Sigmoid colon (tissue), 7 donors: ENCODE data around the gene NPVF. TPM values are rescaled to one million over a fixed set of nuclear protein-coding genes. Genes with fewer than 3 reads are reported as not detected.

ENCODE experiments used
- DNase-seq: peaks from one replicate; pipeline ENCODE4 v3.0.0-alpha.2; 2019
- H3K27ac ChIP-seq, 4 donors: fragments of 200-600 bp; sonication (generic); one replicate each; pipeline ENCODE4 v1.5.1; 2016 to 2019; ENCODE audit warnings: mild to moderate bottlenecking in 1 of 4
- H3K27me3 ChIP-seq, 3 donors: fragments of 200-600 bp; sonication (generic); one replicate each; pipeline ENCODE4 v1.5.1; 2019; ENCODE audit warnings: mild to moderate bottlenecking in 1 of 3
- H3K36me3 ChIP-seq, 4 donors: fragments of 200-600 bp; sonication (generic); one replicate each; pipeline ENCODE4 v1.5.1; 2016 to 2019
- H3K4me1 ChIP-seq, 4 donors: fragments of 200-600 bp; sonication (generic); one replicate each; pipeline ENCODE4 v1.5.1; 2017 to 2019
- H3K4me3 ChIP-seq, 4 donors: fragments of 200-600 bp; sonication (generic); one replicate each; pipeline ENCODE4 v1.5.1; 2017 to 2019; ENCODE audit warnings: mild to moderate bottlenecking in 2 of 4, moderate library complexity in 1 of 4
- H3K9me3 ChIP-seq, 4 donors: fragments of 200-600 bp in 3 of 4; sonication (generic) in 3 of 4; one replicate each; pipeline versions ENCODE4 v1.5.1 to v1.6.1; 2013 to 2019
- CTCF ChIP-seq, 4 experiments: fragments of 450-650 bp in 3 of 4; fragments of 200-600 bp in 1 of 4; IDR thresholded peaks; one replicate each; pipeline ENCODE4 v1.5.1; 2016 to 2019; ENCODE audit warnings: antibody characterized with exemption in 4 of 4, mild to moderate bottlenecking in 3 of 4, moderate library complexity in 2 of 4
- EP300 ChIP-seq, 4 donors: sonication (generic); formaldehyde crosslinking; IDR thresholded peaks; one replicate each; pipeline ENCODE4 v1.6.1; 2017; ENCODE audit warnings: antibody characterized with exemption in 4 of 4
- POLR2A ChIP-seq, 2 donors: fragments of 450-650 bp; IDR thresholded peaks; one replicate each; pipeline ENCODE4 v1.6.1; 2016; ENCODE audit warnings: antibody characterized with exemption in 2 of 2, mild to moderate bottlenecking in 2 of 2, moderate library complexity in 2 of 2
- POLR2AphosphoS5 ChIP-seq, 4 donors: sonication (generic); formaldehyde crosslinking; IDR thresholded peaks; one replicate each; pipeline ENCODE4 v1.6.1; 2017; ENCODE audit warnings: antibody characterized with exemption in 4 of 4
- WGBS, 2 donors: extraction: QIAGEN DNeasy Blood & Tissue Kit; methylation state at CpG; one replicate each; pipeline ENCODE4 v1.1.7; 2013; 5-methylcytosine and 5-hydroxymethylcytosine counted together
- intact Hi-C: fragments of 100-400 bp; cut with DNase I; formaldehyde crosslinking; loops from one replicate; pipeline ENCODE4 v1.15.1; 2023
- polyA plus RNA-seq, 3 donors: library from polyadenylated mRNA; stranded (reverse); fragments of 200-250 nt; gene quantifications; one replicate each; pipeline ENCODE4 v1.2.3, GENCODE V29; 2013
- total RNA-seq, 4 donors: library from RNA; depleted of rRNA; stranded (reverse); fragments of >200 nt; gene quantifications; one replicate each; pipeline ENCODE4 v1.1.0, GENCODE V29; 2016
- donor health status: healthy with polysubstance abuse.
- donor health status: Bipolar disorder and iron deficiency.
- donor health status: healthy.

NPVF gene
- total and polyA plus RNA-seq, 7 donors, result not detected

- intact Hi-C loops, result no loop called here
- Histone ChIP-seq H3K27me3 (no peaks in the 10 kb centered on the region), H3K4me3 (no peak overlapping the region), H3K27ac (no peak overlapping the region), H3K4me1 (no peaks in the 10 kb centered on the region), H3K36me3 (no peaks in the 10 kb centered on the region), H3K9me3 (no peaks in the 10 kb centered on the region)
- WGBS, 2 donors, result 70 to 76% methylated on average over 8 of the region's 8 CpGs
- TF ChIP-seq POLR2AphosphoS5 (IDR thresholded peaks at IDR 0.05) (no peak), POLR2A (IDR thresholded peaks at IDR 0.05) (no peak), CTCF (IDR thresholded peaks at IDR 0.05) (no peak), EP300 (IDR thresholded peaks at IDR 0.05) (no peak)
- DNase-seq, result no peak
These were observed 12.5 kb downstream of the NPVF start for GRCh38 chr7:25215694-25216335.

GRCh38 chr7:25208525-25209221, 19.6 kb downstream of the NPVF start:
- intact Hi-C loops, result no loop called here
- Histone ChIP-seq H3K4me1 (no peaks in the 10 kb centered on the region), H3K4me3 (no peak overlapping the region), H3K27ac (no peak overlapping the region), H3K9me3 (peaks cover 0 to 8% (median under 1%) of the 10 kb centered on the region in 4 donors), H3K27me3 (no peaks in the 10 kb centered on the region), H3K36me3 (no peaks in the 10 kb centered on the region)
- 15 to 63% methylated on average over 1 of the region's 1 CpG for WGBS, 2 donors
- TF ChIP-seq POLR2A (IDR thresholded peaks at IDR 0.05) (no peak), CTCF (IDR thresholded peaks at IDR 0.05) (no peak), POLR2AphosphoS5 (IDR thresholded peaks at IDR 0.05) (no peak), EP300 (IDR thresholded peaks at IDR 0.05) (no peak)
- DNase-seq, result no peak

- 25 to 69% methylated on average over 3 of the region's 3 CpGs for WGBS, 2 donors
- H3K27ac ChIP-seq, result no peak overlapping the region
- no peak overlapping the region for H3K4me3 ChIP-seq
- peaks cover 0 to 8% (median under 1%) of the 10 kb centered on the region in 4 donors for H3K9me3 ChIP-seq
- DNase-seq, result no peak
- no peaks in the 10 kb centered on the region for H3K36me3 ChIP-seq
- TF ChIP-seq POLR2AphosphoS5 (IDR thresholded peaks at IDR 0.05) (no peak), EP300 (IDR thresholded peaks at IDR 0.05) (no peak), POLR2A (IDR thresholded peaks at IDR 0.05) (no peak), CTCF (IDR thresholded peaks at IDR 0.05) (no peak)
- H3K27me3 ChIP-seq, result peaks cover 0 to 4% (median 0%) of the 10 kb centered on the region in 3 donors
- no peaks in the 10 kb centered on the region for H3K4me1 ChIP-seq
- intact Hi-C loops, result no loop called here
These were observed 20.4 kb downstream of the NPVF start for GRCh38 chr7:25207887-25208286.

- intact Hi-C loops, result no loop called here
- no peak for TF ChIP-seq POLR2AphosphoS5 (IDR thresholded peaks at IDR 0.05)
- Histone ChIP-seq H3K9me3 (peaks cover 0 to 8% (median under 1%) of the 10 kb centered on the region in 4 donors), H3K36me3 (no peaks in the 10 kb centered on the region), H3K27me3 (peaks cover 0 to 4% (median 0%) of the 10 kb centered on the region in 3 donors), H3K4me3 (no peak overlapping the region), H3K27ac (no peak overlapping the region), H3K4me1 (no peaks in the 10 kb centered on the region)
- WGBS, 2 donors, result 13 to 68% methylated on average over 3 of the region's 3 CpGs
- no peak for DNase-seq
These were observed 21.5 kb downstream of the NPVF start for GRCh38 chr7:25206765-25207164.

GRCh38 chr7:25196132-25196896, 32.0 kb downstream of the NPVF start:
- Histone ChIP-seq H3K36me3 (no peaks in the 10 kb centered on the region), H3K4me3 (no peak overlapping the region), H3K4me1 (no peaks in the 10 kb centered on the region), H3K9me3 (peaks cover 0 to 3% (median 0%) of the 10 kb centered on the region in 4 donors), H3K27ac (no peak overlapping the region), H3K27me3 (no peaks in the 10 kb centered on the region)
- TF ChIP-seq POLR2AphosphoS5 (IDR thresholded peaks at IDR 0.05), result no peak
- TF ChIP-seq POLR2A (IDR thresholded peaks at IDR 0.05), result no peak
- TF ChIP-seq CTCF (IDR thresholded peaks at IDR 0.05), result no peak
- no peak for TF ChIP-seq EP300 (IDR thresholded peaks at IDR 0.05)
- no peak for DNase-seq
- 13 to 52% methylated on average over 5 of the region's 5 CpGs for WGBS, 2 donors
- intact Hi-C loops, result no loop called here
